ENCODE measurements around the gene MFRP.
A peak's percentile ranks its signal among the peaks of the same experiment; 100 is the strongest.

Gene MFRP

GRCh38 chr11:119338318-119338890 lies 8.1 kb downstream of the MFRP start:
- H3K36me3 ChIP-seq (ENCODE audit: insufficient read depth): no peaks in the 10 kb centered on the region
- no peak overlapping the region for H3K27ac ChIP-seq
- peaks cover 6% of the 10 kb centered on the region; the same call in 1 of the 2 replicates for H3K79me2 ChIP-seq (ENCODE audit: insufficient read depth, low read depth)
- no peaks in the 10 kb centered on the region for H4K20me1 ChIP-seq (ENCODE audit: insufficient read depth)
- H3K4me2 ChIP-seq: no peak overlapping the region
- no peak overlapping the region for H3K4me3 ChIP-seq (IDR thresholded peaks at IDR 0.05; ENCODE audit: insufficient read depth, low read depth, low read length)
- no peak overlapping the region for H3K9ac ChIP-seq
- H2AFZ ChIP-seq (ENCODE audit: low read depth): no peak overlapping the region
- H3K4me1 ChIP-seq (ENCODE audit: low read depth, poor library complexity, severe bottlenecking): no peaks in the 10 kb centered on the region
- H3K27me3 ChIP-seq (ENCODE audit: insufficient read depth, low read depth): no peaks in the 10 kb centered on the region; the same call in 1 of the 2 replicates
- TF ChIP-seq CTCF (conservative IDR thresholded peaks at IDR 0.05; ENCODE audit: low read depth, low read length): peak; percentile 76

- Histone ChIP-seq H3K4me1 (ENCODE audit: low read depth, poor library complexity, severe bottlenecking) (no peaks in the 10 kb centered on the region), H3K4me3 (IDR thresholded peaks at IDR 0.05; ENCODE audit: insufficient read depth, low read depth, low read length) (no peak overlapping the region), H4K20me1 (ENCODE audit: insufficient read depth) (no peaks in the 10 kb centered on the region), H3K27ac (no peak overlapping the region), H3K27me3 (ENCODE audit: insufficient read depth, low read depth) (no peaks in the 10 kb centered on the region), H3K36me3 (ENCODE audit: insufficient read depth) (no peaks in the 10 kb centered on the region), H3K4me2 (no peak overlapping the region), H3K9ac (no peak overlapping the region), H2AFZ (ENCODE audit: low read depth) (no peak overlapping the region), H3K79me2 (ENCODE audit: insufficient read depth, low read depth) (peaks cover 6% of the 10 kb centered on the region; the same call in 1 of the 2 replicates)
- no peak for TF ChIP-seq CTCF (conservative IDR thresholded peaks at IDR 0.05; ENCODE audit: low read depth, low read length)
These were observed 8.8 kb downstream of the MFRP start for GRCh38 chr11:119337581-119338317.

- Histone ChIP-seq H3K9ac (no peak overlapping the region), H3K4me3 (IDR thresholded peaks at IDR 0.05; ENCODE audit: insufficient read depth, low read depth, low read length) (no peak overlapping the region), H4K20me1 (ENCODE audit: insufficient read depth) (no peaks in the 10 kb centered on the region), H3K27ac (no peak overlapping the region), H3K36me3 (ENCODE audit: insufficient read depth) (no peaks in the 10 kb centered on the region), H3K4me1 (ENCODE audit: low read depth, poor library complexity, severe bottlenecking) (no peaks in the 10 kb centered on the region), H3K79me2 (ENCODE audit: insufficient read depth, low read depth) (peaks cover 6% of the 10 kb centered on the region; the same call in 1 of the 2 replicates), H3K4me2 (no peak overlapping the region), H2AFZ (ENCODE audit: low read depth) (no peak overlapping the region), H3K27me3 (ENCODE audit: insufficient read depth, low read depth) (no peaks in the 10 kb centered on the region)
- TF ChIP-seq CTCF (conservative IDR thresholded peaks at IDR 0.05; ENCODE audit: low read depth, low read length): no peak
These were observed 9.6 kb downstream of the MFRP start for GRCh38 chr11:119336744-119337469.

GRCh38 chr11:119335655-119336543 lies 10.6 kb downstream of the MFRP start:
- Histone ChIP-seq H3K4me1 (ENCODE audit: low read depth, poor library complexity, severe bottlenecking) (no peaks in the 10 kb centered on the region), H3K27me3 (ENCODE audit: insufficient read depth, low read depth) (no peaks in the 10 kb centered on the region), H3K36me3 (ENCODE audit: insufficient read depth) (no peaks in the 10 kb centered on the region), H3K4me2 (no peak overlapping the region), H3K27ac (no peak overlapping the region), H2AFZ (ENCODE audit: low read depth) (no peak overlapping the region), H3K4me3 (IDR thresholded peaks at IDR 0.05; ENCODE audit: insufficient read depth, low read depth, low read length) (no peak overlapping the region), H3K9ac (no peak overlapping the region), H3K79me2 (ENCODE audit: insufficient read depth, low read depth) (peaks cover 6% of the 10 kb centered on the region; the same call in 1 of the 2 replicates), H4K20me1 (ENCODE audit: insufficient read depth) (no peaks in the 10 kb centered on the region)
- no peak for TF ChIP-seq CTCF (conservative IDR thresholded peaks at IDR 0.05; ENCODE audit: low read depth, low read length)
